Measurements from ENCODE around the gene MCRIP1. TPM values are rescaled to one million over a fixed set of nuclear protein-coding genes. Genes with fewer than 3 reads are reported as not detected.
A peak's percentile ranks its signal among the peaks of the same experiment; 100 is the strongest.

MCRIP1 gene
- total and polyA plus RNA-seq, 7 experiments from 2014 or later = 41.1 to 65.3 (median 53.1) TPM

GRCh38 chr17:81846743-81847689 is 13.9 kb upstream of the MCRIP1 start:
- H3K36me3 ChIP-seq (ENCODE audit: control insufficient read depth in 2 of 3, insufficient read depth in 3 of 3, low read length in 3 of 3) = peaks cover 5 to 64% (median 13%) of the 10 kb centered on the region in 3 experiments
- peaks cover 0 to 27% (median 4%) of the 10 kb centered on the region in 5 donors for H3K36me3 Mint-ChIP-seq
- intact Hi-C loops (cut with micrococcal nuclease) = no loop called here

DNA sequence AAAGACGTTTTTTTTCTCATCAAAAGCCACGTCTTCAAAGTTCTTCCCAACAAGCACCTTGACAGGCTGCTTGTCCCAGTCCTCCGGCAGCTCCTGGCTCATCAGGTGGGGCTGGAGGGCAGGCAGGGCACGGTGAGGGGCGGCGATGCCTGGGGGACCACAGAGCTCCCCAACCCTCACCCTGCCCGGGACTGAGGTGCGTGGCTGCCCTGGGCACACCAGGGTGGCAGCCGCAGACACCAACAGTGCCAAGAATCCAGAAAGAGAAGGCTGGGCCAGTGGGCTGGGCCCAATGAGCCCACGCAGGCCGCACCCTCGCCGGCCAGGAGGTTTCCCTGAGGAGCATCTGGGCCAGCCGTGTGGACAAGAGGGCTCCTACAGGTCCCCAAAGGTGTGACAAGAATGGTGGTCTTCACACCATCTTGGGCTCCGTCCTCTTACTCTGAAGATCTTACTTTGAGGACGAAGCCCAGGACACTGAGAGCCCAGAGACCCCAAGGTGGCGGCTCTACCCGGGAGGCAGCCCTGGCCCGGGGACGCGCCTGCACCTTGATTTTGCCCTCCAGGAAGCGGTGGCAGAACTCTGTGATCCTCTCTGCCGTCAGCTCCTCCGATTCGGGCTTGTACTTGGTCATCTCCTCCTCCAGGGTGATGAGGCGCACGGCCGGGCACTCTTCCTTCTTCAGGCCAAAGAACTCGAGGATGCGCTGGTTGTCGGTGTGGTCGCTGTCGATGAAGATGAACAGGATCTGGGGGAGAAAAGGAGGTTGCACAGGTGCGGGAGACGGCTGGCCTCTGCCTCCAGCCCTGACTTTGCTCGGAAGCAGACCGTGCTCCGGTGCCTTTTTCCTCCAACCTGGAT is 13.0 kb upstream of the MCRIP1 start:
- H3K4me3 Mint-ChIP-seq = no peak overlapping the region
- H3K27me3 Mint-ChIP-seq = no peaks in the 10 kb centered on the region
- ATAC-seq = no peak
- no peak overlapping the region for H3K27ac Mint-ChIP-seq
- Histone ChIP-seq H3K9me3 (ENCODE audit: control insufficient read depth in 2 of 3, low read length in 3 of 3) (no peaks in the 10 kb centered on the region), H3K4me1 (ENCODE audit: control insufficient read depth in 2 of 2, insufficient read depth in 2 of 2, low read length in 2 of 2) (no peaks in the 10 kb centered on the region), H3K27me3 (ENCODE audit: control insufficient read depth in 2 of 2, insufficient read depth in 2 of 2, low read length in 2 of 2) (no peaks in the 10 kb centered on the region), H3K27ac (ENCODE audit: low read depth, low read length) (no peak overlapping the region), H3K4me3 (ENCODE audit: low read length) (no peak overlapping the region), H3K36me3 (ENCODE audit: control insufficient read depth in 2 of 3, insufficient read depth in 3 of 3, low read length in 3 of 3) (peaks cover 5 to 55% (median 9%) of the 10 kb centered on the region in 3 experiments)
- CTCF ChIA-PET = no interaction called here
- no peaks in the 10 kb centered on the region for H3K4me1 Mint-ChIP-seq
- no peak for DNase-seq
- no peaks in the 10 kb centered on the region for H3K9me3 Mint-ChIP-seq
- H3K36me3 Mint-ChIP-seq = peaks cover 0 to 21% (median 0%) of the 10 kb centered on the region in 5 donors
- POLR2A ChIA-PET = no interaction called here
- intact Hi-C loops (cut with micrococcal nuclease) = no loop called here

More at GRCh38 chr17:81846743-81847689, 13.9 kb upstream of the MCRIP1 start:
- H3K4me1 ChIP-seq (ENCODE audit: control insufficient read depth in 2 of 2, insufficient read depth in 2 of 2, low read length in 2 of 2) = no peaks in the 10 kb centered on the region
- H3K27ac ChIP-seq (ENCODE audit: low read depth, low read length) = no peak overlapping the region
- DNase-seq = no peak
- no peaks in the 10 kb centered on the region for H3K9me3 ChIP-seq (ENCODE audit: control insufficient read depth in 2 of 3, low read length in 3 of 3)
- H3K9me3 Mint-ChIP-seq = no peaks in the 10 kb centered on the region
- ChIA-PET POLR2A (no interaction called here), CTCF (no interaction called here)
- H3K4me1 Mint-ChIP-seq = peaks cover 0 to 6% (median 0%) of the 10 kb centered on the region in 7 donors
- H3K27me3 Mint-ChIP-seq = no peaks in the 10 kb centered on the region
- no peak for ATAC-seq
- H3K27me3 ChIP-seq (ENCODE audit: control insufficient read depth in 2 of 2, insufficient read depth in 2 of 2, low read length in 2 of 2) = no peaks in the 10 kb centered on the region
- no peak overlapping the region for H3K4me3 ChIP-seq (ENCODE audit: low read length)
- no peak overlapping the region for H3K4me3 Mint-ChIP-seq
- no peak overlapping the region for H3K27ac Mint-ChIP-seq

GRCh38 chr17:81845361-81845760 is 12.3 kb upstream of the MCRIP1 start:
- intact Hi-C loops (cut with micrococcal nuclease) = no loop called here
- no peak for ATAC-seq
- Mint-ChIP-seq H3K9me3 (no peaks in the 10 kb centered on the region), H3K4me3 (no peak overlapping the region), H3K4me1 (no peaks in the 10 kb centered on the region), H3K27ac (no peak overlapping the region), H3K27me3 (no peaks in the 10 kb centered on the region), H3K36me3 (peaks cover 0 to 21% (median 0%) of the 10 kb centered on the region in 5 donors)
- no peak overlapping the region for H3K4me3 ChIP-seq (ENCODE audit: low read length)
- H3K27me3 ChIP-seq (ENCODE audit: control insufficient read depth in 2 of 2, insufficient read depth in 2 of 2, low read length in 2 of 2) = no peaks in the 10 kb centered on the region
- no peak overlapping the region for H3K27ac ChIP-seq (ENCODE audit: low read depth, low read length)
- no peaks in the 10 kb centered on the region for H3K4me1 ChIP-seq (ENCODE audit: control insufficient read depth in 2 of 2, insufficient read depth in 2 of 2, low read length in 2 of 2)
- ChIA-PET POLR2A (no interaction called here), CTCF (no interaction called here)
- no peak for DNase-seq
- H3K9me3 ChIP-seq (ENCODE audit: control insufficient read depth in 2 of 3, low read length in 3 of 3) = no peaks in the 10 kb centered on the region
- H3K36me3 ChIP-seq (ENCODE audit: control insufficient read depth in 2 of 3, insufficient read depth in 3 of 3, low read length in 3 of 3) = peaks cover 5 to 54% (median 9%) of the 10 kb centered on the region in 3 experiments

DNA sequence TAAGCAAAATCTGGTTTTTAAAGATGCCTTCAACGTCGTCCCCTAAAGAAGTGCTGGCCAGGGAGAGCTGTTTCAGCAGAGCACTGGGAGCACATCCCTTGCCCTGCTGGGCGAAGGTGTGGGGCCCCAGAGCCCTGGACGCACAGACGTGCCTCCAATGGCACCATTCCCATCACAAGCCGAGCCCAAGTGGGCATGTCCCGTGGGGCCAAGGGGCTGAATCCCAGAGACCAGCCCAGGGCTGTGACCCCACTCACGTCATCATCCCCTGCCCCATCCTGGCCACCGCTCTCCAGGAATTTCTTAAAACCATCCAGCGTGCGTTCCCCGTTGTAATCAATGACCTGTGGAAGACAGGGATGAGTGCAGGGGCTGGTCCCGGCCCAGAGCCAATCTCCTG is 11.8 kb upstream of the MCRIP1 start:
- H3K4me3 Mint-ChIP-seq = no peak overlapping the region
- H3K9me3 Mint-ChIP-seq = no peaks in the 10 kb centered on the region
- CTCF ChIA-PET = no interaction called here
- no peaks in the 10 kb centered on the region for H3K9me3 ChIP-seq (ENCODE audit: control insufficient read depth in 2 of 3, low read length in 3 of 3)
- POLR2A ChIA-PET = no interaction called here
- H3K27ac ChIP-seq (ENCODE audit: low read depth, low read length) = no peak overlapping the region
- no peaks in the 10 kb centered on the region for H3K4me1 Mint-ChIP-seq
- H3K36me3 Mint-ChIP-seq = peaks cover 0 to 21% (median 0%) of the 10 kb centered on the region in 5 donors
- intact Hi-C loops (cut with micrococcal nuclease) = no loop called here
- H3K4me1 ChIP-seq (ENCODE audit: control insufficient read depth in 2 of 2, insufficient read depth in 2 of 2, low read length in 2 of 2) = no peaks in the 10 kb centered on the region
- no peak overlapping the region for H3K4me3 ChIP-seq (ENCODE audit: low read length)
- DNase-seq (no peak), ATAC-seq (no peak)
- H3K27ac Mint-ChIP-seq = peak overlapping the region in 1 of 9 donors; percentile 6
- no peaks in the 10 kb centered on the region for H3K27me3 ChIP-seq (ENCODE audit: control insufficient read depth in 2 of 2, insufficient read depth in 2 of 2, low read length in 2 of 2)
- H3K27me3 Mint-ChIP-seq = no peaks in the 10 kb centered on the region
- peaks cover 5 to 54% (median 9%) of the 10 kb centered on the region in 3 experiments for H3K36me3 ChIP-seq (ENCODE audit: control insufficient read depth in 2 of 3, insufficient read depth in 3 of 3, low read length in 3 of 3)

DNA sequence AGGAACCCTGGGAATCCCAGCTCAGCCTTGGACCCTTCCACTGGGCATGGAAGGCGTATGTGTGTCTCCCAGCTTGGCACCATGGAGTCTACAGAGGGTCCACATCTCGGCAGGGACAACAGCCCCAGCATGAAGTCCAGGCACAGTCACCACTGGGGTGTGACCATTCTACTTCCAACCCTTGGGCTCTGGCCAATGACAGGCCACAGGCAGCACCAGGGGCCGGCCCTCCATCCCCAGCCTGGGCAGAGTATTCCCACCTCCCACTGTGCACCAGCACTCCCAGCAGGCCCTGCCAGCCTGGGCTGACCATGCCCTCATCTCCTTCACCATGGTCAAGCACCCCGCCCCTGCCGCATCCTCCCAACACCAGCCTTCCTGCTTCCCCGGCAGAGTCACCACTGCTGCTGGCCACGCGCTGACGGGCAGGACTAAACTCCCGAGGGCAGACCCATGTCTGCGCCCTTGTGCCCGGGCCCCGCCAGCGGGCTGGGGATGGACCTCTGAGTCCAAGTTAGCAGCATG is 11.3 kb upstream of the MCRIP1 start:
- Histone ChIP-seq H3K4me3 (ENCODE audit: low read length) (no peak overlapping the region), H3K27ac (ENCODE audit: low read depth, low read length) (no peak overlapping the region), H3K9me3 (ENCODE audit: control insufficient read depth in 2 of 3, low read length in 3 of 3) (no peaks in the 10 kb centered on the region), H3K27me3 (ENCODE audit: control insufficient read depth in 2 of 2, insufficient read depth in 2 of 2, low read length in 2 of 2) (no peaks in the 10 kb centered on the region), H3K36me3 (ENCODE audit: control insufficient read depth in 2 of 3, insufficient read depth in 3 of 3, low read length in 3 of 3) (peaks cover 5 to 54% (median 9%) of the 10 kb centered on the region in 3 experiments), H3K4me1 (ENCODE audit: control insufficient read depth in 2 of 2, insufficient read depth in 2 of 2, low read length in 2 of 2) (no peaks in the 10 kb centered on the region)
- H3K27me3 Mint-ChIP-seq = no peaks in the 10 kb centered on the region
- intact Hi-C loops (cut with micrococcal nuclease) = no loop called here
- POLR2A ChIA-PET = interaction anchor here (1.8 kb wide), 1 partner anchor 11 kb away, joined by 8 read pairs; the partner anchor contains the start of gene MCRIP1
- H3K4me1 Mint-ChIP-seq = no peaks in the 10 kb centered on the region
- no peak for ATAC-seq
- H3K9me3 Mint-ChIP-seq = no peaks in the 10 kb centered on the region
- CTCF ChIA-PET = no interaction called here
- peak overlapping the region in 1 of 9 donors; percentile 28 for H3K27ac Mint-ChIP-seq
- H3K4me3 Mint-ChIP-seq = no peak overlapping the region
- no peak for DNase-seq
- peaks cover 0 to 21% (median 0%) of the 10 kb centered on the region in 5 donors for H3K36me3 Mint-ChIP-seq

DNA sequence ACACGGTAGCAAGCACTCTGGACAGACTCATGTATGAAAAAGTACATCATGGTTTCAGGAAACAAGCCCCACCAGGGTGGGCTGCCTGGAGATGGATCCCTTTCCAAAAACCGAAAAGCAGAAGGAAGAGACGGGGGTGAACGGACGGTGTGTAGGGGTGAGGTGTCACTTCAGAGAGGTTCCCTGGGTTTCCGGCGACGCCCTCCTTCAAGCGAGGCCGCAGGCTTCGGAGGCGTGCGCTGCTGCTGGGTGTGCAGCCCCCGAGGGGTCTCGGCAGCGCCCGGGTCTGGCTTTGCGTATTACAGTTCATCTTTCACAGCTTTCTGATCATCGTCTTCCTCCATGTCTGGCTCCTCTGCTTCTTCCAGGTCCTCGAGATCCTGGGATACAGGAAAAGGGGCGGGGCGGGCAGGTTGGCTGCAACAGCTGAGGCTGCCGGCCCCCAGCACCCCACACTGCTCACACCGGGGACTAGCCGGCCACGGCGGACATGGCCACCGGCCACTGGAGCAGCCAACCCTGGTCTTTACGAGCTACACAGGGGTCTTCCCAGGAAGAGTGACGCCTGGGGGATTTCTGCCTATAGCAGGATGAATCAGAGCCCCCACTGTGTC is 10.7 kb upstream of the MCRIP1 start:
- H3K27me3 Mint-ChIP-seq = no peaks in the 10 kb centered on the region
- ATAC-seq = no peak
- Histone ChIP-seq H3K36me3 (ENCODE audit: control insufficient read depth in 2 of 3, insufficient read depth in 3 of 3, low read length in 3 of 3) (peaks cover 5 to 54% (median 9%) of the 10 kb centered on the region in 3 experiments), H3K27me3 (ENCODE audit: control insufficient read depth in 2 of 2, insufficient read depth in 2 of 2, low read length in 2 of 2) (no peaks in the 10 kb centered on the region), H3K4me1 (ENCODE audit: control insufficient read depth in 2 of 2, insufficient read depth in 2 of 2, low read length in 2 of 2) (no peaks in the 10 kb centered on the region), H3K9me3 (ENCODE audit: control insufficient read depth in 2 of 3, low read length in 3 of 3) (no peaks in the 10 kb centered on the region), H3K27ac (ENCODE audit: low read depth, low read length) (no peak overlapping the region), H3K4me3 (ENCODE audit: low read length) (no peak overlapping the region)
- intact Hi-C loops (cut with micrococcal nuclease) = no loop called here
- CTCF ChIA-PET = no interaction called here
- no peak overlapping the region for H3K4me3 Mint-ChIP-seq
- no peak for DNase-seq
- peaks cover 0 to 21% (median 0%) of the 10 kb centered on the region in 5 donors for H3K36me3 Mint-ChIP-seq
- H3K27ac Mint-ChIP-seq = no peak overlapping the region
- POLR2A ChIA-PET = interaction anchor here (1.8 kb wide), 1 partner anchor 10 kb away, joined by 8 read pairs; the partner anchor contains the start of gene MCRIP1
- no peaks in the 10 kb centered on the region for H3K4me1 Mint-ChIP-seq
- no peaks in the 10 kb centered on the region for H3K9me3 Mint-ChIP-seq

Data from naive thymus-derived CD4-positive, alpha-beta T cell (primary cell).